ENCODE measurements around the gene APOM. TPM values are rescaled to one million over a fixed set of nuclear protein-coding genes. Genes with fewer than 3 reads are reported as not detected.
A peak's percentile ranks its signal among the peaks of the same experiment; 100 is the strongest.

The APOM gene
- total and polyA plus RNA-seq, 8 donors: 0.62 to 5.0 (median 1.2) TPM

DNA sequence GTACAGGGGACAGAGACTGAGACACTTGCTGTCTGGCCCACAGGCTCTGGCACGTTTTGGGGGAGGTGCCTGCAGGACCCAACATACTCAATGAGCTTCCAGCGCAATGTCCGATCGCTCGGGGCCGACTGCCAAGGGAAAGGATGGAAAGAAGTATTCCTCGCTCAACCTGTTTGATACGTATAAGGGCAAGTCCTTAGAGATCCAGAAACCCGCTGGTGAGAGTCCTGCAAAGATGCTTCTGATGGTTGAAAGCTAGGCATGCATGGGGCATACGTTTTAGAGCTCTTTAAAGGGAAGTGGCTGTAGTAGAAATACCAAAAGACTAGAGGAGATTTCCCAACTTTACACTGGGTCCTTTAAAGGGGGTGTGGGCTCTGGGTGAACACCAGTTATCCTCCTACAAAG, 33.0 kb upstream of the APOM start:
- H3K9me3 ChIP-seq: no peaks in the 10 kb centered on the region
- ATAC-seq: no peak
- intact Hi-C loops (cut with DNase I): no loop called here
- peak overlapping the region in 1 of 4 donors; percentile 91 for H3K27ac ChIP-seq
- 19 to 31% methylated on average over 10 of the region's 10 CpGs for WGBS, 2 donors
- FAIRE-seq: no peak
- peaks cover 4 to 8% (median 4%) of the 10 kb centered on the region in 3 donors for H3K4me1 ChIP-seq
- peak in 1 of 6 donors; percentile 42 for DNase-seq
- TF ChIP-seq CTCF (IDR thresholded peaks at IDR 0.05): no peak
- peak overlapping the region in 1 of 4 donors; percentile 78 for H3K4me3 ChIP-seq
- no peaks in the 10 kb centered on the region for H3K27me3 ChIP-seq
- H3K36me3 ChIP-seq: peaks cover 19 to 37% (median 36%) of the 10 kb centered on the region in 3 donors

DNA sequence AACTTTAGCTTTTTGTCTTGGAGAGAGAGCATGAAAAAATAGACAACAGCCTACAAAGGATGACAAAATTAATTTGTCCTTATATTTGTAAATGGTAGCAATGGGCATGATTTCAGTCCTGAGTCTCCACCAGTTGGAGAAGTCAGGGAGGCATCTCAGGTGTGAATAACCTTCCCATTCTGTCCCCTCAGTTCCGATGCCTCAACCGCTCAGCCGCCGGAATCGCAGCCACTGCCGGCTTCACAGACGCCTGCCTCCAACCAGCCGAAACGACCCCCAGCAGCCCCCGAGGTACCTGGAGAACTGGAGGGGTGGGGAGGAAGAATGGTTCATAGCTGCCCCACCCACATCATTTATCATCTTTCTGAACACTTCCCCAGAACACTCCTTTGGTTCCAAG, 31.6 kb upstream of the APOM start:
- H3K27ac ChIP-seq: no peak overlapping the region
- WGBS, 2 donors: 86 to 92% methylated on average over 10 of the region's 10 CpGs
- TF ChIP-seq CTCF (IDR thresholded peaks at IDR 0.05): no peak
- peaks cover 22 to 51% (median 48%) of the 10 kb centered on the region in 3 donors for H3K36me3 ChIP-seq
- ATAC-seq: no peak
- H3K4me3 ChIP-seq: no peak overlapping the region
- H3K4me1 ChIP-seq: peaks cover 4 to 8% (median 4%) of the 10 kb centered on the region in 3 donors
- no peaks in the 10 kb centered on the region for H3K27me3 ChIP-seq
- DNase-seq: no peak
- intact Hi-C loops (cut with DNase I): no loop called here
- H3K9me3 ChIP-seq: no peaks in the 10 kb centered on the region
- FAIRE-seq: no peak

DNA sequence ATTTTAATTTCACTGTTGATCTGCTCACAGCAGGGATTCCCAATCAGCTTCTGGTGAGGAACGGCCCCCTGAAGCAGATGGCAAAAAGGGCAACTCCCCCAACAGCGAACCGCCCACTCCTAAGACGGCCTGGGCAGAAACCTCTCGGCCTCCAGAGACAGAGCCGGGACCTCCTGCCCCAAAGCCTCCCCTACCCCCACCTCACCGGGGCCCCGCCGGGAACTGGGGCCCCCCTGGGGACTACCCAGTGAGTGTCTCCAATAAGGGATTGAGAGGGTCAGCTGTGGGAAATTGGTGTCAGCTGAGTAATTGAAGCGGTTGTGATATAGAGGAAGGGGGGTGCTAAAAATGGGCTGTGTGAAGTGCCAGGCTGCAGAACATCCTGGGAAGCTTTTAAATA, 28.7 kb upstream of the APOM start:
- H3K4me3 ChIP-seq: no peak overlapping the region
- H3K27me3 ChIP-seq: no peaks in the 10 kb centered on the region
- no peak for ATAC-seq
- peaks cover 25 to 80% (median 71%) of the 10 kb centered on the region in 3 donors for H3K36me3 ChIP-seq
- FAIRE-seq: no peak
- no peak overlapping the region for H3K27ac ChIP-seq
- no peak for DNase-seq
- intact Hi-C loops (cut with DNase I): no loop called here
- TF ChIP-seq CTCF (IDR thresholded peaks at IDR 0.05): no peak
- H3K9me3 ChIP-seq: no peaks in the 10 kb centered on the region
- WGBS, 2 donors: 94 to 96% methylated on average over 10 of the region's 10 CpGs
- peaks cover 3 to 6% (median 4%) of the 10 kb centered on the region in 3 donors for H3K4me1 ChIP-seq

DNA sequence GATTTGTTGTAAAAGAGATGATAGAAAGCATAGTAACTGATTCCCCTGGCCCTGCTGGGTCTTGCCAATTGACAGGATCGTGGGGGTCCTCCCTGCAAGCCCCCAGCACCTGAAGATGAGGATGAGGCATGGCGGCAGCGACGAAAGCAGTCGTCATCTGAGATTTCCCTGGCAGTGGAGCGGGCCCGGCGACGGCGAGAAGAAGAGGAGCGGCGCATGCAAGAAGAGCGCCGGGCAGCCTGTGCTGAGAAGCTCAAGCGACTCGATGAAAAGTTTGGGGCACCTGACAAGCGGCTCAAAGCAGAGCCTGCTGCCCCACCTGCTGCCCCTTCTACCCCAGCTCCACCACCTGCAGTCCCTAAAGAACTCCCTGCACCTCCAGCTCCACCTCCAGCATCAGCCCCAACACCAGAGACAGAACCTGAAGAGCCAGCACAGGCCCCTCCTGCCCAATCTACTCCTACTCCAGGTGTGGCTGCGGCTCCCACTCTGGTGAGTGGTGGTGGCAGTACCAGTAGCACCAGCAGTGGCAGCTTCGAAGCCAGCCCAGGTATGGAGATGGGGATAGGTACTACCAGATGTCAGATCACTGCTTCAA, 27.9 kb upstream of the APOM start:
- no peak for TF ChIP-seq CTCF (IDR thresholded peaks at IDR 0.05)
- ATAC-seq (no peak), FAIRE-seq (no peak), DNase-seq (no peak)
- no peaks in the 10 kb centered on the region for H3K4me1 ChIP-seq
- no peak overlapping the region for H3K27ac ChIP-seq
- H3K4me3 ChIP-seq: no peak overlapping the region
- intact Hi-C loops (cut with DNase I): no loop called here
- whole genome bisulfite sequencing, 2 donors: 93 to 97% methylated on average over 19 of the region's 19 CpGs
- H3K9me3 ChIP-seq: no peaks in the 10 kb centered on the region
- H3K36me3 ChIP-seq: peaks cover 25 to 81% (median 74%) of the 10 kb centered on the region in 3 donors
- H3K27me3 ChIP-seq: no peaks in the 10 kb centered on the region

DNA sequence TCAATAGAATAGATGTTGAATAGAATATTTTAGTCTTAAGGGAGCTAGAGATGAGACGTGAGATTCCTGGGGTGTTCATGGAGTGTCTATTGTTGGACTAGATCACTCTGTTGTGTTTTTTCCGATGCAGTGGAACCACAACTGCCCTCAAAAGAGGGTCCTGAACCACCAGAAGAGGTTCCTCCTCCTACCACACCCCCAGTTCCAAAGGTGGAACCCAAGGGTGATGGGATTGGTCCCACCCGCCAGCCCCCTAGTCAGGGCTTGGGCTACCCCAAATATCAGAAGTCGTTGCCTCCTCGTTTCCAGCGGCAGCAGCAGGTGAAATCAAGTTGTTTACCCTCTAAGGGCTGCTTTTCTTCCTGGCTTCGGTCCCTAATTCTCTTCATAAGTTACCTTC, 26.7 kb upstream of the APOM start:
- FAIRE-seq: no peak

More for the DNA sequence above, 26.7 kb upstream of the APOM start:
- no peaks in the 10 kb centered on the region for H3K4me1 ChIP-seq
- intact Hi-C loops (cut with DNase I): no loop called here
- 91 to 95% methylated on average over 7 of the region's 7 CpGs for WGBS, 2 donors
- ATAC-seq (no peak), DNase-seq (no peak)
- no peak overlapping the region for H3K27ac ChIP-seq
- no peaks in the 10 kb centered on the region for H3K27me3 ChIP-seq
- peaks cover 25 to 83% (median 74%) of the 10 kb centered on the region in 3 donors for H3K36me3 ChIP-seq
- H3K4me3 ChIP-seq: no peak overlapping the region
- H3K9me3 ChIP-seq: no peaks in the 10 kb centered on the region
- TF ChIP-seq CTCF (IDR thresholded peaks at IDR 0.05): no peak

Data from pancreas (tissue), 10 donors.